ENCODE measurements around the gene U2SURP.

DNA sequence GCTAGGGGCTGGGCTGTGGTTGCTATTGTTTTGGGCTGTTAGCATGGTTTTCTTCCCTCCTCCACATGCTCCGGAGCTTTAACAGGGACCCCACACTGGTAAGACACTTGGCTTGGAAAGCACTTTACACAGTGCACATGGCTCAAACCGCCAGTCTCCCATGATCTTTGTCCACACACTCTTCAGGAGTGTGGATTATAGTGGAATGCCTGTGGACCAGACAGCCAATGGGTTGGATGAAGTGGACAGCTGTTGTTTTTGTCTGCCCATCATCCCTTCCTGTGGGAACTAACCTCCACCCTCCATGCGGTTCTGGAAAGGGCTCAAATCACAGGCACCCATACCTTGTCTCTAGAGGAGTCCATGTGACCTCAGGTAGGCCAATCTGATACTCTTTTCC is 47.9 kb upstream of the U2SURP start:
- TF ChIP-seq POLR2A (IDR thresholded peaks at IDR 0.05; ENCODE audit: low read depth) = no peak
- TF ChIP-seq, protein P1, sequence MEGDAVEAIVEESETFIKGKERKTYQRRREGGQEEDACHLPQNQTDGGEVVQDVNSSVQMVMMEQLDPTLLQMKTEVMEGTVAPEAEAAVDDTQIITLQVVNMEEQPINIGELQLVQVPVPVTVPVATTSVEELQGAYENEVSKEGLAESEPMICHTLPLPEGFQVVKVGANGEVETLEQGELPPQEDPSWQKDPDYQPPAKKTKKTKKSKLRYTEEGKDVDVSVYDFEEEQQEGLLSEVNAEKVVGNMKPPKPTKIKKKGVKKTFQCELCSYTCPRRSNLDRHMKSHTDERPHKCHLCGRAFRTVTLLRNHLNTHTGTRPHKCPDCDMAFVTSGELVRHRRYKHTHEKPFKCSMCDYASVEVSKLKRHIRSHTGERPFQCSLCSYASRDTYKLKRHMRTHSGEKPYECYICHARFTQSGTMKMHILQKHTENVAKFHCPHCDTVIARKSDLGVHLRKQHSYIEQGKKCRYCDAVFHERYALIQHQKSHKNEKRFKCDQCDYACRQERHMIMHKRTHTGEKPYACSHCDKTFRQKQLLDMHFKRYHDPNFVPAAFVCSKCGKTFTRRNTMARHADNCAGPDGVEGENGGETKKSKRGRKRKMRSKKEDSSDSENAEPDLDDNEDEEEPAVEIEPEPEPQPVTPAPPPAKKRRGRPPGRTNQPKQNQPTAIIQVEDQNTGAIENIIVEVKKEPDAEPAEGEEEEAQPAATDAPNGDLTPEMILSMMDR (IDR thresholded peaks at IDR 0.05) = no peak
